Hippocampal formation (tissue), 2 donors: Measurements from ENCODE around the gene RASGRP1.
A peak's percentile ranks its signal among the peaks of the same experiment; 100 is the strongest.
"Not testable (repeated sequence)": the region's sequence is repeated elsewhere in the genome, so short reads cannot be mapped to it uniquely, and the experiment has no call there.

Source experiments
- DNase-seq, 2 donors: peaks; one replicate each; lab custom pipeline; 2025; lab: John Stamatoyannopoulos, UW

The RASGRP1 gene

DNA sequence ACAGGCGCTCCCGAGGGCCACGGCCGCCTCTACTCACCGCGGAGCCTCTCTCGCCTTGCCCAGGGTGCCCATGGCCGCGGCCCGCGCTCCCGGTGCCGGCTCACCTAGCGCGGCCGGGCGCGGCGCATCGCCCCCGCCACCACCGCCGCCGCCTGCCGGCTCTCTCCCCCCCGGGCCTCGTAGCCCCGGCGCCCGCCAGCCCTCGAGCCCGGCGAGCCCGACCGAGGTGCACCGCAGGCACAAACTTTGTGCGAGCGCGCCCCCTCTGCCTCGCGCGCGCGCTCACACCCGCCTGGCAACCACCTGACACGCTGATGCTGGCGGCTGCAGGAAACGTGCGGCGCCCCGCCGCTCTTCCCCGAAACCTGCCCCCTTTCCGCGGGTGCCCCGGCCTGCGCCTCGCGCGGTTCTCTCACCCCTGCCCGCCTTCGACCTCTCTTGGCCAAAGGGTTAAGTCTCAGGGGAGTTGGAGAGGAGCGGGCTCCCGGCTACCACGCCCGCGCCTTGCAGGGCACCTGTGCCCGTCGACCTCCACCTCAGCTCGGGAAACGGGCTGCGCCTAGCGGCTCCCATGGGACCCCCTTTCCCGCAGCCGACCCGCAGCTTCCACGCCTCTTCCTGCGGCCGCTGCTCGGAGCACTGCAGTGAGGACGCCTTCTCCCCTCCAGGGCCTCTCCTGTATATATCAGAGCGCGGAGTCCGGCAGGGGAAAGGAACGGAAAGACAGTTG, at the start of gene RASGRP1:
TSS of gene RASGRP1 (minus strand) at position 258 of the 730 bp plus-strand sequence. CDS start at position 72, 186 bp downstream.
- DNase-seq = peak in 1 of 2 donors; percentile 34

DNA sequence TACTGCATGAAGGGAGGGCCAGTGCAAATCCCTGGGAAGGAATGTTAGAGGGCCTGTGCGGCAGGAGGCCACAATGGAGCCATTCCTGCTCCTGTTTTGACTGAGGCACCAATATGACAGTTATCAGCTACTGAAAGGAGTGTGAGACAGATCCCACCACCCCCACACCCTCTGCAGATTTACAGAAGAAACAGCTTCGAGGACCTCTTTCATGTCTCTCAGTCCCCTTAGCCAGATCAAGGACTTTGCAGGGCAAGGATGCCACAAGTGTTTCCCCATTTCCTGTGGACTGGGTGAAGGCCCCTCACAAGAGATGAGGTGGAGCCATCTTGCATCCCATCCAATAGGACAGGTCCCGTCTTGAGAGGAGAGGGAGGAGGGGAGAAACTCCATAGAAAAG, 48.5 kb upstream of the RASGRP1 start:
- no peak for DNase-seq

DNA sequence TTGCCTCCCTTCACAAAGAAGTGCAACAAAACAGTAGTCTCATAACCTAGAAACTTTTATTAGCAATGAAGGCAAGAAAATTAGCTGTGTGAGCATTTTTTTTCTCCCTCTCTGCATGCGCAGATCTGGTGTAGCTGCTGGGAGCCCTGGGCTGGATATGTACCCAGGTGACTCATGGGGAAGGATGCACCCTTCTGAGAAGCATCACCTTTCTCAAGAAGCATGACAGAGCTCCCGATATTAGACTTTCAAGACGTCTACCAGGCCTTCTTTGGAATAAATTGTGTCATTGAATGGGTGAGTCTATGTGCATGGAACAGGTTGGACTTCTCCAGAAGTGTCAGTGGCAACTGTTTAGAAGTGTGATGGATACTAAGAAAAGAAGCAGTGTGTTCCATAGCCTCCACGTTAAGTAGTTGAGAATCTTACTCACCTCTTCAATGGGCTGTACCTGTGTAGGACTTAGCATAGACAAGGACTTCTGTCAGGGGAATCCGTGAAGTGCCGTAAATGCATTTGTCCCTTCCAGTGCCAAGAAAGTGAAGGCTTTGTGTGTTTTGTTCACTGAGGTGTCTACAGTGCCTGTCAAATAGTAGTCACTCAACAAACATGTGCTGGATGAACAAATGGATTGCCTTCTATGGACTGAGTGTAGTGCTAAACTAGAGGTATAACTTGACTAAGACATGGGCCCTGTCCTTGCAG, 47.7 kb upstream of the RASGRP1 start:
- DNase-seq = no peak

GRCh38 chr15:38611228-38611627, 46.6 kb upstream of the RASGRP1 start:
- no peak for DNase-seq

DNA sequence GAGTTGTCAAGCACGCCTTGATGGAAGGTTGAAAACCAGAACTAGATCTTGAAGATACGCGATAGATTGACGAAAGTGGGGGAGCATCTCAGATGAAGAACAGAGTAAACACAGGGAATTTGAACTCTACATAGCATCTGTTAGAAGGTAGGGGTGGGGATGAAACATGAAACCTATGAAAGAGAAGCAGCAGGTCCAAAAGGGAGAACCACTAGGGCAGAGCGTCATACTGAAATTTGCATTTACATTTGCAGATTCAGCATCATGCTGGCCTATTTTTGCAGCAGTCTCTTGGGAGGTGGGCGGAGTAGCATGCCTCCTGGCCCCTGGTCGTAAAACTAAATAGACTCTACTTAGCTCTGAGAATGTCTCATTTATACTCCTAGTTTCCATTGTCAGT, 46.1 kb upstream of the RASGRP1 start:
- no peak for DNase-seq

- no peak for DNase-seq
Measured at GRCh38 chr15:38609097-38609738, 44.6 kb upstream of the RASGRP1 start.

DNA sequence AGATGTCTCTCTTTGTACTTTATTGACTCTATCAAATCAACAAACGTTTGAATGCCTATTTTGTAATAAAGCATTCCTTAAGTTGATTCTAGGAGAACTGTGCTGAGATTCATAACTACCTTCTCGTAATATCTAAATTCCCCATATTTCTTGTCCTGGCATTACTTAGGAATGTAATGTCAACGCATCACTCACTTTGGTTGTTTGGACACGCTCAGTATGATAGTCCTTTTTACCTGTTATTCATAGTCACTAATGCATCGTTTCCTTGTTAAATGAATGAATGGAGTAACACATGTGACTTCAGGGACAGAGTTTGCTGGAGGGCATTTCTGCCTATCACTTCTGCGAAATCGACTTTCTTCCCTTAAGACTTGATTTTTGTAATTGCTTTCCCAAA, 44.1 kb upstream of the RASGRP1 start:
- no peak for DNase-seq

- no peak for DNase-seq
Measured at GRCh38 chr15:38605744-38606143, 41.1 kb upstream of the RASGRP1 start.

GRCh38 chr15:38603672-38604071, 39.1 kb upstream of the RASGRP1 start:
- DNase-seq = no peak

GRCh38 chr15:38602910-38603670, 38.5 kb upstream of the RASGRP1 start:
- no peak for DNase-seq

GRCh38 chr15:38600236-38600635, 35.6 kb upstream of the RASGRP1 start:
- no peak for DNase-seq

GRCh38 chr15:38598749-38599148, 34.1 kb upstream of the RASGRP1 start:
- no peak for DNase-seq

- no peak for DNase-seq
Measured at GRCh38 chr15:38597219-38597800, 32.7 kb upstream of the RASGRP1 start.

GRCh38 chr15:38593524-38593923, 28.9 kb upstream of the RASGRP1 start:
- no peak for DNase-seq

GRCh38 chr15:38589502-38589901, 24.9 kb upstream of the RASGRP1 start:
- no peak for DNase-seq

GRCh38 chr15:38588672-38589071, 24.1 kb upstream of the RASGRP1 start:
- DNase-seq = peak in 1 of 2 donors; percentile 63

DNA sequence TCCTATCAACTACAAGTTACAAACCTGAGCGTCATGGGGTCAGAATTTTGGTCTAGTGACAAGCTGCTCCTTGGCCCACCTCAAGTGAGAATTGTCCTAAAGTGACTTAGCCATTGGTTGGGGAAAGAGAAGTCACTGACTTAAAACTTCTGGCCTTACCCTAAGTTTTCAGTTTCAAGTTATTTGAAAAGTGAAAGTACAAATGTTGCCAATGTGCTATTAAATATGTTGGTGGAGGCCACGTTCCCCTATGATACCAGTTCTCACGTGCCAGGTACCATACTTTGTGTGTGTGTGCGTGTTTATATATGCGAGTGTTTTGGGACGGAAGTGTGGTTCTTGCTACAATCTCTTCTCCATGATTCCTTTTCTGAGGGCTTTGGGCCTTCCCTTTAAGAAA, 22.6 kb upstream of the RASGRP1 start:
- no peak for DNase-seq

DNA sequence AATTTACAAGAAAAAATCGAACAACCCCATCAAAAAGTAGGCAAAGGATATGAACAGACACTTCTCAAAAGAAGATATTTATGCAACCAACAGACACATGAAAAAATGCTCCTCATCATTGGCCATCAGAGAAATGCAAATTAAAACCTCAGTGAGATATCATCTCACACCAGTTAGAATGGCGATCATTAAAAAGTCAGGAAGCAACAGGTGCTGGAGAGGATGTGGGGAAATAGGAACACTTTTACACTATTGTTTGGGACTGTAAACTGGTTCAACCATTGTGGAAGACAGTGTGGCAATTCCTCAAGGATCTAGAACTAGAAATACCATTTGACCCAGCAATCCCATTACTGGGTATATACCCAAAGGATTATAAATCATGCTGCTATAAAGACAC, 21.4 kb upstream of the RASGRP1 start:
- not testable (repeated sequence) for DNase-seq

GRCh38 chr15:38578626-38579025, 14.0 kb upstream of the RASGRP1 start:
- no peak for DNase-seq

GRCh38 chr15:38577424-38577987, 12.9 kb upstream of the RASGRP1 start:
- DNase-seq = no peak

DNA sequence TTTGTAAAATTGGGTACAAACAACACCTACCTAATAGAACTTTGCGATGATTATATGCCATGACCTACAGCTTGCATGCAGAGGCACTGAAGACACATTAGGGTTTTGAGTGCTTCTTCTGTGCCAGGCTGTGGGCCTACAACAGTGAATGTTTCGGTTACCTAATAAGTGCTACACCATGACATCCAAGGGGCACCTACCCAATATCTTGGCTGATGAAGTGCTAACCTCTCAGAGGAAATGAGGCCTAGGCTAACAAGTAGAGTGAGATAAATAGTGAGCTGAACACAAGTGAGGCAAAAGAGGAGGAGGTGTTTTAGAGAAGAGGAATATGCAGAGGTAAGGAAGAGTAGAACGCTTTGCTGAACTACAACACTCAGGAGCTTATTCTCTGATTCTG, 12.2 kb upstream of the RASGRP1 start:
- DNase-seq = no peak

DNA sequence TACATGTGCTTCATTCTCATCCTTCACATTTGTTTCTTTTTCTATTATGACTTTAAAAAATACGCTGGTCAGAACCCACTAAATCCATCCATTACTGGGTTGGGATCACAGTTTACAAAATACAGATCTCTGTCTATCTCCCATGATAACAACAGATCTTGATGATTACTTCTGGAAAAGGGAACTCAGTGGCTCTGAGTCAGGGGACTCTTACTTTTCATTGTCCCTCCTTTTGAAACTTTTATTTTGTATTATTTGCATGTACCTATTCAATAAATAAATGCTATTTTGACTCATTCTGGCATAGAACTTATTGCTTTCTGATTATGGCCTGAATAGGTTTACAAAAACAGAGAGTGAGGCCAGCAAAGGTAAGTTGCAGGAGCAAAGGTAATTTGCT, 11.6 kb upstream of the RASGRP1 start:
- DNase-seq = no peak
